NCI-H2081 (cell line): Measurements from ENCODE around the gene HRH1.
"Not testable (repeated sequence)": the region's sequence is repeated elsewhere in the genome, so short reads cannot be mapped to it uniquely, and the experiment has no call there.

ENCODE experiments used
- DNase-seq, 2 experiments: peaks; one replicate each; lab custom pipeline; 2025; lab: John Stamatoyannopoulos, UW

HRH1 gene

DNA sequence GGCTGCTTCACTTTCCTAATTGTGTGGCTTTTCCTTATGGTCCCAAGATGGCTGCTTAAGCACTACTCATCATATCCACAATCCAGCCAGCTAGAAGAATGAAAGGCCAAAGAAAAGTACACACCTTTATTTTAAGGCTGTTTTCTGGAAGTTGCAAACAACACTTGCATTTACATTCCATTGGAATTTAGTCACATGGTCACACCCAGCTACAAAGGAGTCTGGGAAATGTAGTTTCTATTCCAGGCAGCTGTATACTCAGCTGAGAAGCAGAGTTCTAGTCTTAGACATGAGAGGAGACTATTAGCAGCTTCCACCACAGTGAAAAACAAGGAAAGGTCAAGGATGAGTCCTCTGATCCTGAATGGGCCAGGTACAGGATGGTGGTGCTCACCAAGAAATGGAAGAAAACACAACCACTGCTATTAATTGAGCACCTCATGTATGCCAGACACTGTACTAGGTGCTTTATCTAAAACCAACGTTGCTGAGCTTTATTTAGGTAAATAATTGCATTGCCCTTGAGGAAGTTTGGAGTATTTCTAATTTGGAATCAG is 89.9 kb downstream of the HRH1 start:
- DNase-seq: no peak

DNA sequence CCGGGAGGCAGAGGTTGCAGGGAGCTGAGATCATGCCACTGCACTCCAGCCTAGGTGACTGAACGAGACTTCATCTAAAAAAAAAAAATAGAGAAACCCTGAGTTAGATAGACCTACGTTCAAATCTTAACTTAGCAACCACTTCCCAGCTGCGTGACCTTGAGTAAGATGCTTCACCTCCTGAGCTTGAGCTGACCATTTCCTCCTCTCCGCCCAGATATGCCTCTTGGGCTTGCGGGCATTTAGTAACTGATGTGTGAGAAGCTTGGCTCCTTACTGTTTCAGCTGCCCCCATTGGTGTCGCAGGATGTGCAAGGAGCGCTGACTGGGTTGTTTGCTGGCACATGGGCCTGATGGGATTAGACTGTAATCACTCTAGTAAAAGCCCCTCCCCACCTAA is 91.0 kb downstream of the HRH1 start:
- no peak for DNase-seq

DNA sequence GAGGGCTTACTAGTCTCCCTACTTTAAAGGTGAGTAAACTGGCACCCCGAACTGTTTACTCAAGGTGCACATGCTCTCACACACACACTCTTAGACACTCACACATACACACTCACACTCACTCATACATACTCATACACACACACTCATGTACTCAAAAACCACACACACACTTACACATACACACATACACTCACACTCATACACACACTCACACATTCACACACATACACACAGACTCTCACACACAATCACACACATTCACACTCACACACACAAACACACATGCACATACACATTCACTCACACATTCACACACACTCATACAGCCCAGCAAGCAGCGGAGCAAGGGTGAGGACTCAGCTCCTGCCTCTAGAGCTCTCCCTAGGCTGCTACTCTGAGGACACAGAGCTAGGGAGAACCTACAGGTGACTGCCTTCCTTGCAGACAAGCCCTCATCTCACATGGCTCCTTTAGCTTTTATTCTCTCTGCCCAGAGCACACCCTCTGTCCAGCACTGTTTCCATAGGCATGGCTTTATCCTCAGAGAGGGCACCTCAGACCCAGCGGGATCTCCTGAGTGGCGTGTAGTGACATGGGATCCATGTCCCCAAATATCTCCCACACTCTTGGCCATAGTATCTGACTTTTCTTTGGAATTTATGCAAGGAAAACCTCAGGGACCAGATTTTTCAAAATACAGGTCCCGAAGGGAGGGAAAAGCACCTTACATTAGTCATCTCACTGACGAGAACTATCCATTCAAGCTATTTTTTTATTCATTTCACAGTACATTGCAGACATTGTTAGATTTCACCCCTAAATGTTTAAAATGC is 91.8 kb downstream of the HRH1 start:
- DNase-seq: no peak

- DNase-seq: no peak
Measured at GRCh38 chr3:11246663-11246970, 92.3 kb downstream of the HRH1 start.

- DNase-seq: no peak
Measured at GRCh38 chr3:11247362-11247761, 93.1 kb downstream of the HRH1 start.

GRCh38 chr3:11248596-11248995 is 94.3 kb downstream of the HRH1 start:
- DNase-seq: no peak

DNA sequence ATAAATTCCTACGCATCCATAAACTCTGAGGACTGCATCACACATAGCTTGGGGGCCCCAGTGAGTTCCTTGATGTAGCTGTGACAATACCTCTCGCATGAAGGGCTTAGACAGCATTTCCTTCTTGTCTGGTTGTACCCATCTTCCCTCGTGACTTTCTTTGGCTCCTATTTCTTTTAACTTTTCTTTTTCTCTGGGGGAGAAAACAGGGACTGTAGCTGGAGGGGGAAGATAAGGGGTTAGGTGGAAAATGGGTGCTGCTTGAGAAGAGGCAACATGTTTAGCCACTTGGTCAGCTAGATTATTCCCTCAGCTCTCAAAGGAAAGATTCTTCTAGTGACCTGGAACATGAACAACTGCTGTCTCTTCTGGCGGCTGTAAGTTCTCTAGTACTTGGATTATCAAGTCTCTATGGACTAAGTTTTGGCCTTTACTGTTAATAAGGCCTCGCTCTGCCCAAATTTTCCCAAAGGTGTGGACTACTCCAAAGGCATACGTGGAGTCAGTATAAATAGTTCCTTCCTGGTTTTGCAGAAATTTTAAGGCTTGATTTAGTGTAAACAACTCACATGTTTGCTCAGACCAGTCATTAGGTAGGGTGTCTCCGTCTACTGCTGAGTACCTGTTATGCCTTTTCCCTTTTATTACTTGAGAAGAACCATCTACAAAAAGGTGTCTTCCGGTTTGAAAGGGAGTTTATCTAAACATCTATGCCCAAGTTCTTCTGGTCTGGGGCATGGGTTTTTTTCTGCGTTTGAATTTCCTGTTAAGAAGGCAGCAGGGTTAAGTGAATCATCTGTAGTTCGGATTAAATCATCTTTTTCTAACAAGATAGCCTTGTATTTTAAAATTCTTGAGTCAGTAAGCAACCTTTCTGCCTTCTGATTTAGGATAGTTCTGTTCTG is 96.9 kb downstream of the HRH1 start:
- DNase-seq: no peak

DNA sequence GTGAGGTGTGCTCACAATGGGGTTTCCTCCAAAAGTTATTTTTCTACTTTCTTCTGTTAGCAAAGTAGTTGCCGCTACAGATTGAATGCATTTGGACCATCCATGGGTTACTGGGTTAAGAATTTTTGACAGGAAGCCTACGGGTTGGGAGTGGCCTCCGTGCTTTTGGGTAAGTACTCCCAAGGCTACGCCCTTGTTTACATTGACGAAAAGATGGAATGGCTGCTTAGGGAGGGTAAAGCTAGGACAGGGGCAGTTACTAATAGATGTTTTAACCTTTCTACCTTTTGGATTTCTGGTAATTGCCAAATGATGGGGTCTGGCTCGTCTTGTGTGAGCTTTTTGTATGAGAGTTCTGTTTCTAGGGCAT is 97.5 kb downstream of the HRH1 start:
- DNase-seq: no peak

DNA sequence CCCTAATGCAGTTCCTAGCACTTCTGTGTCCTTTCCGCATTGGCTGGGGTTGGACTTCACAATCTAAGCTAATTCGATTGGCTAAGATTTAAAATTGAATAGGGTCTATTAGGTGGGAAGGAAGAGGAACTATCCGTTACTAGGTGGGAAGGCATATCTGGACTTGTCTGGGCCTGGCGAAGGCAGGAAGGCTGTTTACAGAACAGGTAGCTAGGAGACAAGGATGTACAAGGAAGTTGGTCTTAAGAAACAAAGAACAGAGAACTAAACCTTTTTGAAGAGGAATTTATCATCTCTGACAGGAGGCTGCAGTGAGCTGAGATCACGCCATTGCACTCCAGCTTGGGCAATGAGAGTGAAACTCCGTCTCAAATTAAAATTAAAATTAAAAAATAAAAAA is 100.6 kb downstream of the HRH1 start:
- no peak for DNase-seq

- not testable (repeated sequence) for DNase-seq
Measured at GRCh38 chr3:11255537-11255936, 101.2 kb downstream of the HRH1 start.

GRCh38 chr3:11258958-11259357 is 104.7 kb downstream of the HRH1 start:
- DNase-seq: no peak

DNA sequence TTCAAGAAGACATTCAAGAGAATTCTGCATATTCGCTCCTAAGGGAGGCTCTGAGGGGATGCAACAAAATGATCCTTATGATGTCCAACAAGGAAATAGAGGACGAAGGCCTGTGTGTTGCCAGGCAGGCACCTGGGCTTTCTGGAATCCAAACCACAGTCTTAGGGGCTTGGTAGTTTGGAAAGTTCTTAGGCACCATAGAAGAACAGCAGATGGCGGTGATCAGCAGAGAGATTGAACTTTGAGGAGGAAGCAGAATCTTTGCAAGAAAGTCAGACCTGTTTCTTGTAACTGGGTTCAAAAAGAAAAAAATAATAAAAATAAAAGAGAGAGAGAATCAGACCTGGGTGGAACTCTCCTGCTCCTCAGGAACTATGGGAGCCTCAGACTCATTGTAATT is 106.2 kb downstream of the HRH1 start:
- DNase-seq: no peak

DNA sequence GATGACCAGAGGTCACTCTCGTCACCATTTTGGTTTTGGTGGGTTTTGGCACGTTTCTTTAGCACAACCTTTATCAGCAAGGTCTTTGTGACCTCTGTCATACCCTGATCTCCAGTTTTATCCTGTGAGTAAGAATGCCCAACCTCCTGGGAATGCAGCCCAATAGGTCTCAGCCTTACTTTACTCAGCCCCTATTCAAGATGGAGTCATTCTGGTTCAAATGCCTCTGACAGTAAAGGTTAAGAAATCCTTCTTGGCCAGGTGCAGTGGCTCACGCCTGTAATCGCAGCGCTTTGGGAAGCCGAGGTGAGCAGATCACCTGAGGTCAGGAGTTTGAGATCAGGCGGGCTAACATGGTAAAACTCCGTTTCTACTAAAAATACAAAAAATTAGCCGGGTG is 114.7 kb downstream of the HRH1 start:
- DNase-seq: no peak

DNA sequence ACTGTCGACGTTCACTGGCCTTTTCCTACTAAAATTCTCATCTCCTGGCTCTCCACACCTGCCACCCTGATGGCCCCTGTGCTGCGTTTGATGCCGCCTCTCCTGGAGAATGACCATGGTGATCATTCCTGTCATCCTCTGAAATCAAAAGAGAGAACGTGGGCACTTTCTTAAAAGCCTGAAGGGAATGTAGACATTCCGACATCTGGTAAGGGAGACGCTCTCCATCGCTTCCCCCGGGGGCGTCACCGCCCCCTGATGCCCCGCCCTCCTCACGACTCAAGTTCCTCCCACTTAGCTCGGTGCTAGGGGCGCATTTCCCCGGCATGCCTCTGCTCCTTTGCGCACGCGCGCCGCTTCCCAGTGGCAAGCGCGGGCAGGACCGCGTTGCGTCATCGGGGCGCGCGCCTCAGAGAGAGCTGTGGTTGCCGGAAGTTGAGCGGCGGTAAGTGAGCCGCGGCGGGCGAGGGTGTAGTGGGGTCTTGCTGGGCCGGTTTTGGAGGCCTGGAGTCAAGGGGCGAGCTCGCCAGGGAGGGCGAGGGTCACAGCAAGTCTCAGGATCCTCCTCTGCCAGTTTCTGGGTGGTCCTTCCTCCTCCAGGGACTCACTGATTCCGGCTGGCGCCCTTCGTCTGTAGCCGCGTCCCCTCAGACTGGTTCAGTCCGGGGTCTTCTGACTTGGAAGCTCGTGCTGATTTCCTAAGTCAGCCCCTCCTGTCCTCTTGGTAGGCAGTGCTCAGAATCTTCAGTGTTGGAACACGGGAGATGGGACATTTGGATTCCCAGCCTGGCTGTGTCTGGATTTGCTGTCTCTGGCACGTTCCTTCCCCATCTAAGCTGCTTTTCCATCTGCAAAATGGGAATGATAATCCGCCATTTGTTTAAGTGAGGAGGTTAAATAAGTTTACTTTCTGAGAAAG is 118.0 kb downstream of the HRH1 start, which contains the start of gene ATG7:
Gene ATG7 (plus strand): TSS at position 412 of the 919 bp plus-strand sequence. CDS start 26,299 bp downstream, outside the sequence.
- peak; percentile 89 to 91 for DNase-seq

DNA sequence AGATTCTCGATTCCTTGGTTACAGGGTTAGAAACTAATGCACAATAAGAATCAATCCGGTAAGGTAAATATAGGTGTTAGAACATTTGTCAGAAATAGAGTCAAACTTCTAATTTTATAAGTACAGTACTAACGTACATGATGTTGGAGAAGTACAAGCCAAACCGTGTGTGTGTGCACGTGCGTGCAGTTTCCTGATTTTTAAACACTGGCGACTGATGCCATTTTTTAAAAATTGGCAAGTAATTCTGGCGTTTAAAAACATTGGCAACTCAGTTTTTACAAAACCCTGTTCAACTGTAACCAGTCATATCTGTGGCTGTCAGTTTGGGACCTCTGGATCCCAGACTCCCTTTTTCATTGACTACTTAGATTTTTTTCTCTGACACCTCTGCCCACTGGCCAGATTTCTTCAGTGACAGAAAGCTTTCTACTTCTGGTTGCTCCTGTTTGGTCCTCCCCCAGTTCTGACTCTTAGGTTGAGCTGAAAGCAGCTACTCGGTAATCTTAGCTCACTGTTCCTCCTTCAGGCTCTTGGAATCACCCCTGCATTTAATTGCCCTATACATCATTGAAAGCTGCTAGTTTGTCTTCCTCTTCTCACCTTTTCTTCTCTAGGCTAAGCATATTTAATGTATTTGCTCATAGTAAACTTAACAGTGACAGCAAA is 118.7 kb downstream of the HRH1 start:
- no peak for DNase-seq

GRCh38 chr3:11273891-11274291 is 119.6 kb downstream of the HRH1 start:
- no peak for DNase-seq

GRCh38 chr3:11274566-11275142 is 120.4 kb downstream of the HRH1 start:
- no peak for DNase-seq

DNA sequence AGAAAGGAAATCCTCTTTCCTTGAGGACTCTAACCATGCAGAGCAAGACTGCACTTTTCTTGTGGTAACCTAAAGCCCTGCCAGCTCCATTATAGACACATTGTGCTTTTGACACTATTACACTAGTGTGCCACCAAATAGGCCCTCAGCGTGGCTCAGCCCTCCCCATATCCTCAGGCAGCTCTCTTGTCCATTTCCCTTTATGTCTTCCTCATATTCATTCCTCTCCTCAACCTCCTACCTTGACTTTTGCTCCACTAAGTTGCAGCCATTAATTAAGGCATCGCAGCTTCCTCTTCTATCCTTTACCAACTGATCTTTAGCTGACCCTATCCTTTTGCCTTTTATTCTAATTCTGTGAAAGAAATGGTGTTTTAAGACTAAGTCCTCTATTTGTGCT is 121.6 kb downstream of the HRH1 start:
- no peak for DNase-seq

GRCh38 chr3:11276901-11277300 is 122.6 kb downstream of the HRH1 start:
- no peak for DNase-seq

DNA sequence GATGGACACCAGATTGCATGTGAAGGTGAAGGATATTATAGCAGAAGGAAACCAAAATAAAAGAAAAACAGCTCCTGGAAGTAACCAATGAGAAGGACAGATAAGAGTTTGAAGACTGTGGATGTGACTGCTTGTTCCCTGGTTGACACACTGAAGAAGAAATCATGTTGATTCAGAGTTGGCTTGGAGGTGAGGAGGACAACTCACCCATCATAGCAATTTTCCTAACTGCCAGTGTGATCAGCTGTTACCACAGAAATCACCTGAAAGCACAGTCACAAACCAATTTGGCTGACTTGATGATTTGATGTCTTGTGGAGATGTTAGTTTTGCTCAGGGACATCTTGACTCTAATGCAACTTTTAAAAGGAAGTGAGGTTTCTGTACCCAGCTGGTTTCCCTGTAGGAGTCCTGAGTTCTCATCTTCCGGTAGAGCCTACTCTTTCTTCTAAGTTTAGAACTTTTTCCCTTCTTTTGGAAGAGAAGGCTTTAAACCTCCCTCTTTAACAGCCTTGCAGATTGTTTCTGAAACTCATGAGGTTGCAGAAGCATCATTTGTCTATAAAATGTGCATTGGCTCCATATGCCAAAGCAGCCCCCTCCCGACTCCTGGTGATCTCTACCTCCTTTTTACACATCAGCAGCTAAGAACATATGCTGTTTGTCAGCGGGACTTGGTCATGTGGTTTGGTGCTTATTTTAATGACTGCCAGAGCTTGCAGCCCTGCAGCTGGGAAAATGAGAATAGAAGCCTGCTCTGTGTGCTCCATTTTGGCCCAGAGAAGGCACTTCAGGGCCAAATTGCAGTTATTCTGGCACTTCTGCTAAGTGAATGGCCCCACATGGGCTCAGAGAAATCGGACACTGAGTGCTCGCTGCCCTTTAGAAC is 128.2 kb downstream of the HRH1 start:
- peak in 1 of 2 experiments; percentile 1 for DNase-seq
